ENCODE results near the gene GTF3C4. TPM values are rescaled to one million over a fixed set of nuclear protein-coding genes. Genes with fewer than 3 reads are reported as not detected.

Gene GTF3C4
- total and polyA plus RNA-seq, 11 donors = 1.4 to 11.7 (median 8.8) TPM

GRCh38 chr9:132730054-132731033 is 60.1 kb downstream of the GTF3C4 start:
- Histone ChIP-seq H3K27me3 (no peaks in the 10 kb centered on the region), H3K36me3 (no peaks in the 10 kb centered on the region), H3K4me1 (no peaks in the 10 kb centered on the region), H3K4me3 (no peak overlapping the region), H3K27ac (no peak overlapping the region), H3K9me3 (no peaks in the 10 kb centered on the region)
- no peak for DNase-seq
- 83 to 86% (median 84%) methylated on average over 16 of the region's 16 CpGs for WGBS, 4 donors
- TF ChIP-seq CTCF (IDR thresholded peaks at IDR 0.05) (no peak), POLR2A (IDR thresholded peaks at IDR 0.05) (no peak)
- no peak for ATAC-seq
- intact Hi-C loops (cut with DNase I) = no loop called here

- ATAC-seq (no peak), DNase-seq (no peak)
- no peaks in the 10 kb centered on the region for H3K4me1 ChIP-seq
- H3K36me3 ChIP-seq = no peaks in the 10 kb centered on the region
- H3K4me3 ChIP-seq = no peak overlapping the region
- H3K9me3 ChIP-seq = no peaks in the 10 kb centered on the region
- TF ChIP-seq CTCF (IDR thresholded peaks at IDR 0.05) (no peak), POLR2A (IDR thresholded peaks at IDR 0.05) (no peak)
- WGBS, 4 donors = 63 to 81% (median 76%) methylated on average over 3 of the region's 3 CpGs
- H3K27me3 ChIP-seq = no peaks in the 10 kb centered on the region
- no peak overlapping the region for H3K27ac ChIP-seq
- intact Hi-C loops (cut with DNase I) = no loop called here
Observed at GRCh38 chr9:132731230-132731629, 61.0 kb downstream of the GTF3C4 start.

GRCh38 chr9:132732326-132733259 is 62.3 kb downstream of the GTF3C4 start:
- Histone ChIP-seq H3K27ac (no peak overlapping the region), H3K4me1 (no peaks in the 10 kb centered on the region), H3K36me3 (no peaks in the 10 kb centered on the region), H3K4me3 (no peak overlapping the region), H3K27me3 (no peaks in the 10 kb centered on the region), H3K9me3 (no peaks in the 10 kb centered on the region)
- intact Hi-C loops (cut with DNase I) = no loop called here
- ATAC-seq (no peak), DNase-seq (no peak)
- TF ChIP-seq POLR2A (IDR thresholded peaks at IDR 0.05) = no peak
- no peak for TF ChIP-seq CTCF (IDR thresholded peaks at IDR 0.05)
- 60 to 70% (median 63%) methylated on average over 17 of the region's 17 CpGs for WGBS, 4 donors

Measured in heart left ventricle (tissue), 16 donors.